OCI-LY7 (cell line): ENCODE results near the gene JOSD1. TPM values are rescaled to one million over a fixed set of nuclear protein-coding genes. Genes with fewer than 3 reads are reported as not detected.

Source experiments
- BruUV-seq: library from RNA; stranded (reverse); fragments of 400-500 nt; replicated peaks from 2 replicates; lab custom pipeline; 2021; lab: Mats Ljungman, UMichigan
- CTCF ChIA-PET: fragments of 300-600 bp; sonication (Branson Sonifier 250); formaldehyde crosslinking; loops from one replicate; lab custom pipeline; 2022; ENCODE audit warnings: antibody characterized with exemption; ENCODE audit not compliant: unreplicated experiment; lab: Charles Lee
- POLR2A ChIA-PET: fragments of 300-600 bp; sonication (Branson Sonifier 250); formaldehyde crosslinking; loops from one replicate; lab custom pipeline; 2022; ENCODE audit warnings: antibody characterized with exemption; lab: Charles Lee
- DNase-seq: peaks from one replicate; pipeline ENCODE4 v3.0.0-alpha.2; 2015; ENCODE audit warnings: low spot score
- H2AFZ ChIP-seq: fragments of 200-600 bp; sonication (generic), shearing (Covaris generic); 2 replicates; pipeline ENCODE4 v1.6.1; 2014; ENCODE audit warnings: mild to moderate bottlenecking, antibody characterized with exemption, low read length, moderate library complexity
- H3K27ac ChIP-seq: fragments of 200-600 bp; sonication (generic); 2 replicates; pipeline ENCODE4 v1.5.1; 2014; ENCODE audit warnings: mixed run types, low read depth, mild to moderate bottlenecking, moderate library complexity, low read length, inconsistent platforms; ENCODE audit not compliant: poor library complexity, severe bottlenecking
- H3K36me3 ChIP-seq: fragments of 200-600 bp; sonication (generic); 2 replicates; pipeline ENCODE4 v1.6.1; 2014; ENCODE audit warnings: mild to moderate bottlenecking, antibody characterized with exemption, low read length, moderate library complexity, mixed read lengths; ENCODE audit not compliant: insufficient read depth
- H3K4me1 ChIP-seq: fragments of 200-600 bp; sonication (generic); 2 replicates; pipeline ENCODE4 v1.5.1; 2014; ENCODE audit warnings: mild to moderate bottlenecking, low read length; ENCODE audit not compliant: insufficient read depth, poor library complexity, severe bottlenecking
- H3K4me2 ChIP-seq: fragments of 200-600 bp; sonication (generic); 2 replicates; pipeline ENCODE4 v1.6.1; 2014; ENCODE audit warnings: mild to moderate bottlenecking, low read length
- H3K4me3 ChIP-seq: fragments of 200-600 bp; sonication (generic); 2 replicates; pipeline ENCODE4 v1.5.1; 2014; ENCODE audit warnings: mild to moderate bottlenecking, low read depth, low read length; ENCODE audit not compliant: poor library complexity, severe bottlenecking
- H3K79me2 ChIP-seq: fragments of 200-600 bp; sonication (generic); 2 replicates; pipeline ENCODE4 v1.6.1; 2016; ENCODE audit warnings: low read depth, mild to moderate bottlenecking, low read length, moderate library complexity, mixed read lengths; ENCODE audit not compliant: insufficient read depth
- H3K9me2 ChIP-seq: fragments of 200-600 bp; sonication (generic); 2 replicates; pipeline ENCODE4 v1.6.1; 2016; ENCODE audit warnings: mild to moderate bottlenecking, low read length, mixed read lengths; ENCODE audit not compliant: insufficient read depth
- H3K9me3 ChIP-seq: fragments of 200-600 bp; sonication (generic); 2 replicates; pipeline ENCODE4 v1.6.1; 2014; ENCODE audit warnings: mild to moderate bottlenecking, mixed run types, low read length, mixed read lengths
- H4K20me1 ChIP-seq: fragments of 200-600 bp; sonication (generic); 2 replicates; pipeline ENCODE4 v1.6.1; 2014; ENCODE audit warnings: mild to moderate bottlenecking, antibody characterized with exemption, low read length, moderate library complexity, mixed read lengths; ENCODE audit not compliant: insufficient read depth
- CTCF ChIP-seq: fragments of 200-600 bp; sonication (generic); conservative IDR thresholded peaks from 2 replicates; pipeline ENCODE4 v1.5.1; 2014; ENCODE audit warnings: mild to moderate bottlenecking, antibody characterized with exemption, low read length, moderate library complexity, mixed read lengths
- EZH2phosphoT487 ChIP-seq: fragments of 200-600 bp; sonication (generic); IDR thresholded peaks from 2 replicates; pipeline ENCODE4 v1.6.1; 2018; ENCODE audit warnings: low read depth, borderline replicate concordance, mild to moderate bottlenecking, mixed run types, antibody characterized with exemption, low read length, moderate library complexity, mixed read lengths
- intact Hi-C: fragments of 100-400 bp; cut with micrococcal nuclease; formaldehyde crosslinking; loops from one replicate; pipeline ENCODE4 v1.10.0; 2022; ENCODE audit not compliant: unreplicated experiment
- total RNA-seq, 2 experiments: library from RNA; depleted of rRNA in 1 of 2; stranded (reverse); fragments of >200 nt in 1 of 2; shearing (Covaris generic) in 1 of 2; gene quantifications; 2 replicates each; pipeline ENCODE4 v1.2.3, GENCODE V29; 2014 to 2022

JOSD1 gene
- total RNA-seq, 2 experiments from 2014 or later, result 50.4 to 56.3 TPM

- BruUV-seq, result no TSS peak
- peak; percentile 20 for DNase-seq
- H3K9me3 ChIP-seq, result no peaks in the 10 kb centered on the region
- peak overlapping the region; percentile 51; the same call in 1 of the 2 replicates for H2AFZ ChIP-seq
- peak overlapping the region; percentile 97 for H3K4me3 ChIP-seq
- peaks cover 52% of the 10 kb centered on the region for H3K79me2 ChIP-seq
- TF ChIP-seq EZH2phosphoT487, result no peak
- no peak for TF ChIP-seq CTCF
- peak overlapping the region; percentile 81 for H3K4me2 ChIP-seq
- peaks cover 69% of the 10 kb centered on the region for H3K4me1 ChIP-seq
- CTCF ChIA-PET, result no interaction called here
- peaks cover 18% of the 10 kb centered on the region for H3K36me3 ChIP-seq
- peaks cover 35% of the 10 kb centered on the region for H4K20me1 ChIP-seq
- H3K9me2 ChIP-seq, result no peaks in the 10 kb centered on the region
- intact Hi-C loops, result loop anchor here (10.0 kb wide), 1 partner anchor 652 kb away; the partner anchor contains the start of gene PICK1
- peak overlapping the region; percentile 47 for H3K27ac ChIP-seq
- POLR2A ChIA-PET, result interaction anchor here (0.6 to 0.8 kb wide), 3 partner anchors 9 to 211 kb away, joined by 3 to 4 read pairs (median 4); no protein-coding TSS in a partner anchor
Observed at GRCh38 chr22:38706101-38706900, 5.6 kb upstream of the JOSD1 start.

GRCh38 chr22:38705235-38706100, 4.7 kb upstream of the JOSD1 start, which contains the start of gene GTPBP1:
Gene GTPBP1 (plus strand): TSS chr22:38705944. CDS start chr22:38705956, 12 bp downstream.
- peak within 1 kb of the TSS; percentile 93 for H3K4me2 ChIP-seq
- DNase-seq, result peak; percentile 100
- H3K4me1 ChIP-seq, result peaks cover 69% of the 10 kb centered on the region
- H3K4me3 ChIP-seq, result peak within 1 kb of the TSS; percentile 97
- H3K27ac ChIP-seq, result peak within 1 kb of the TSS; percentile 79
- no peaks in the 10 kb centered on the region for H3K9me3 ChIP-seq
- no TSS peak for BruUV-seq
- peaks cover 29% of the 10 kb centered on the region for H4K20me1 ChIP-seq
- TF ChIP-seq EZH2phosphoT487 (no peak), CTCF (no peak)
- POLR2A ChIA-PET, result interaction anchor here (0.6 to 0.8 kb wide), 4 partner anchors 10 to 789 kb away, joined by 3 to 4 read pairs (median 4); no protein-coding TSS in a partner anchor
- H3K79me2 ChIP-seq, result peaks cover 44% of the 10 kb centered on the region; the same call in 1 of the 2 replicates
- H2AFZ ChIP-seq, result peak within 1 kb of the TSS; percentile 77
- CTCF ChIA-PET, result interaction anchor here (0.6 kb wide), 1 partner anchor 120 kb away, joined by 4 read pairs; no protein-coding TSS in a partner anchor
- no peaks in the 10 kb centered on the region for H3K9me2 ChIP-seq
- H3K36me3 ChIP-seq, result peaks cover 10% of the 10 kb centered on the region
- intact Hi-C loops, result loop anchor here (2.0 to 10.0 kb wide), 3 partner anchors 25 to 651 kb away; partner anchors contain the start of genes PICK1 and TOMM22
